CD8-positive, alpha-beta memory T cell (primary cell): ENCODE results near the gene CAT. TPM values are rescaled to one million over a fixed set of nuclear protein-coding genes. Genes with fewer than 3 reads are reported as not detected.
A peak's percentile ranks its signal among the peaks of the same experiment; 100 is the strongest.

ENCODE experiments used
- CTCF ChIA-PET: fragments of 350-600 bp; sonication (Branson Sonifier 250); formaldehyde crosslinking; loops from one replicate; lab custom pipeline; 2021; ENCODE audit warnings: antibody characterized with exemption; lab: Charles Lee
- POLR2A ChIA-PET: fragments of 350-600 bp; sonication (Branson Sonifier 250); formaldehyde crosslinking; loops from one replicate; lab custom pipeline; 2021; ENCODE audit warnings: antibody characterized with exemption; lab: Charles Lee
- DNase-seq, 5 donors: peaks; one replicate each; pipeline versions ENCODE4 v3.0.0 to v3.0.0-alpha.2; 2020 to 2022; ENCODE audit warnings: mixed read lengths in 1 of 5
- H3K27ac ChIP-seq: one replicate; pipeline ENCODE4 v1.7.0; 2013; ENCODE audit warnings: low read depth, mild to moderate bottlenecking, low read length, moderate library complexity
- H3K27me3 ChIP-seq: 2 replicates; pipeline ENCODE4 v1.7.0; 2013; ENCODE audit warnings: low read length, mild to moderate bottlenecking; ENCODE audit not compliant: insufficient read depth, poor library complexity, severe bottlenecking
- H3K36me3 ChIP-seq: 2 replicates; pipeline ENCODE4 v1.7.0; 2013; ENCODE audit warnings: mild to moderate bottlenecking, low read length, moderate library complexity; ENCODE audit not compliant: insufficient read depth
- H3K4me1 ChIP-seq: 2 replicates; pipeline ENCODE4 v1.7.0; 2013; ENCODE audit warnings: mild to moderate bottlenecking, low read length, moderate library complexity; ENCODE audit not compliant: insufficient read depth
- H3K4me3 ChIP-seq: 2 replicates; pipeline ENCODE4 v1.7.0; 2013; ENCODE audit warnings: mild to moderate bottlenecking, low read length
- H3K9me3 ChIP-seq: 2 replicates; pipeline ENCODE4 v1.7.0; 2013; ENCODE audit warnings: mild to moderate bottlenecking, low read length
- H3K27ac Mint-ChIP-seq, 8 donors: one replicate each; pipeline ENCODE4 v1.8.0; 2020 to 2021; ENCODE audit warnings: mixed read lengths in 8 of 8, mild to moderate bottlenecking in 6 of 8, inconsistent platforms in 3 of 8, moderate library complexity in 3 of 8
- H3K27me3 Mint-ChIP-seq, 2 donors: one replicate each; pipeline ENCODE4 v1.8.0; 2020 to 2021; ENCODE audit warnings: mixed read lengths in 2 of 2, mild to moderate bottlenecking in 1 of 2, moderate library complexity in 1 of 2
- H3K36me3 Mint-ChIP-seq, 3 donors: one replicate each; pipeline ENCODE4 v1.8.0; 2020 to 2021; ENCODE audit warnings: mixed read lengths in 3 of 3, inconsistent platforms in 1 of 3, mild to moderate bottlenecking in 1 of 3
- H3K4me1 Mint-ChIP-seq, 3 donors: one replicate each; pipeline ENCODE4 v1.8.0; 2020 to 2021; ENCODE audit warnings: mixed read lengths in 3 of 3, inconsistent platforms in 1 of 3, mild to moderate bottlenecking in 1 of 3
- H3K4me3 Mint-ChIP-seq, 7 donors: one replicate each; pipeline ENCODE4 v1.8.0; 2020 to 2021; ENCODE audit warnings: mixed read lengths in 7 of 7, mild to moderate bottlenecking in 6 of 7, moderate library complexity in 4 of 7, inconsistent platforms in 2 of 7
- H3K9me3 Mint-ChIP-seq, 5 donors: one replicate each; pipeline ENCODE4 v1.8.0; 2020 to 2022; ENCODE audit warnings: mixed read lengths in 5 of 5, mild to moderate bottlenecking in 3 of 5, moderate library complexity in 2 of 5, inconsistent platforms in 1 of 5
- polyA plus RNA-seq: library from polyadenylated mRNA; unstranded; fragments of 300-500 nt; fragmentation: Illumina TruSeq; gene quantifications from one replicate; pipeline ENCODE4 v1.2.3, GENCODE V29; 2021
- total RNA-seq, 2 experiments: library from RNA; stranded (reverse); gene quantifications; one replicate each; pipeline ENCODE4 v1.2.3, GENCODE V29; 2021

Gene CAT
- total and polyA plus RNA-seq, 3 experiments from 2014 or later: 21.8 to 80.4 (median 23.4) TPM

- Mint-ChIP-seq H3K4me1 (no peaks in the 10 kb centered on the region), H3K4me3 (no peak overlapping the region), H3K36me3 (no peaks in the 10 kb centered on the region), H3K9me3 (no peaks in the 10 kb centered on the region), H3K27ac (no peak overlapping the region), H3K27me3 (peaks cover 2 to 12% of the 10 kb centered on the region in 2 donors)
- no peaks in the 10 kb centered on the region for H3K9me3 ChIP-seq
- CTCF ChIA-PET: no interaction called here
- no peaks in the 10 kb centered on the region for H3K27me3 ChIP-seq
- H3K27ac ChIP-seq: no peak overlapping the region
- H3K4me1 ChIP-seq: no peaks in the 10 kb centered on the region
- no peaks in the 10 kb centered on the region for H3K36me3 ChIP-seq
- H3K4me3 ChIP-seq: no peak overlapping the region
- no peak for DNase-seq
- POLR2A ChIA-PET: no interaction called here
Measured at GRCh38 chr11:34480314-34480713, 41.6 kb downstream of the CAT start.

GRCh38 chr11:34481307-34481706 is 42.6 kb downstream of the CAT start:
- no peaks in the 10 kb centered on the region for H3K36me3 Mint-ChIP-seq
- H3K4me3 Mint-ChIP-seq: no peak overlapping the region
- H3K27ac Mint-ChIP-seq: no peak overlapping the region
- H3K36me3 ChIP-seq: no peaks in the 10 kb centered on the region
- H3K4me3 ChIP-seq: no peak overlapping the region
- no peaks in the 10 kb centered on the region for H3K4me1 Mint-ChIP-seq
- H3K27me3 Mint-ChIP-seq: peaks cover 2 to 14% of the 10 kb centered on the region in 2 donors
- no peaks in the 10 kb centered on the region for H3K4me1 ChIP-seq
- no peaks in the 10 kb centered on the region for H3K27me3 ChIP-seq
- no peak overlapping the region for H3K27ac ChIP-seq
- CTCF ChIA-PET: no interaction called here
- DNase-seq: no peak
- H3K9me3 ChIP-seq: no peaks in the 10 kb centered on the region
- H3K9me3 Mint-ChIP-seq: no peaks in the 10 kb centered on the region
- POLR2A ChIA-PET: no interaction called here

GRCh38 chr11:34483106-34483874 is 44.6 kb downstream of the CAT start:
- Mint-ChIP-seq H3K27me3 (peaks cover 3 to 14% of the 10 kb centered on the region in 2 donors), H3K9me3 (no peaks in the 10 kb centered on the region), H3K4me1 (no peaks in the 10 kb centered on the region), H3K27ac (no peak overlapping the region), H3K4me3 (no peak overlapping the region), H3K36me3 (no peaks in the 10 kb centered on the region)
- DNase-seq: no peak
- no peaks in the 10 kb centered on the region for H3K4me1 ChIP-seq
- CTCF ChIA-PET: no interaction called here
- H3K36me3 ChIP-seq: no peaks in the 10 kb centered on the region
- no peak overlapping the region for H3K4me3 ChIP-seq
- no peak overlapping the region for H3K27ac ChIP-seq
- POLR2A ChIA-PET: no interaction called here
- no peaks in the 10 kb centered on the region for H3K9me3 ChIP-seq
- H3K27me3 ChIP-seq: no peaks in the 10 kb centered on the region

GRCh38 chr11:34487430-34487829 is 48.7 kb downstream of the CAT start:
- ChIA-PET CTCF (no interaction called here), POLR2A (no interaction called here)
- no peaks in the 10 kb centered on the region for H3K36me3 ChIP-seq
- Mint-ChIP-seq H3K27me3 (peaks cover 3 to 9% of the 10 kb centered on the region in 2 donors), H3K4me3 (no peak overlapping the region), H3K4me1 (no peaks in the 10 kb centered on the region), H3K27ac (no peak overlapping the region), H3K9me3 (no peaks in the 10 kb centered on the region), H3K36me3 (no peaks in the 10 kb centered on the region)
- DNase-seq: no peak
- H3K27me3 ChIP-seq: no peaks in the 10 kb centered on the region
- no peaks in the 10 kb centered on the region for H3K4me1 ChIP-seq
- no peaks in the 10 kb centered on the region for H3K9me3 ChIP-seq
- H3K27ac ChIP-seq: no peak overlapping the region
- no peak overlapping the region for H3K4me3 ChIP-seq

- Histone ChIP-seq H3K27me3 (no peaks in the 10 kb centered on the region), H3K27ac (no peak overlapping the region), H3K4me3 (no peak overlapping the region), H3K36me3 (no peaks in the 10 kb centered on the region), H3K4me1 (no peaks in the 10 kb centered on the region), H3K9me3 (no peaks in the 10 kb centered on the region)
- Mint-ChIP-seq H3K27ac (peak overlapping the region in 1 of 8 donors; percentile 70), H3K4me3 (no peak overlapping the region), H3K9me3 (no peaks in the 10 kb centered on the region), H3K4me1 (no peaks in the 10 kb centered on the region), H3K36me3 (no peaks in the 10 kb centered on the region), H3K27me3 (peaks cover 5% of the 10 kb centered on the region in 2 donors)
- DNase-seq: no peak
- POLR2A ChIA-PET: no interaction called here
- CTCF ChIA-PET: no interaction called here
Measured at GRCh38 chr11:34488855-34489557, 50.3 kb downstream of the CAT start.

- Mint-ChIP-seq H3K27me3 (peaks cover 5 to 6% of the 10 kb centered on the region in 2 donors), H3K4me3 (no peak overlapping the region), H3K27ac (no peak overlapping the region), H3K4me1 (no peaks in the 10 kb centered on the region), H3K36me3 (no peaks in the 10 kb centered on the region), H3K9me3 (no peaks in the 10 kb centered on the region)
- Histone ChIP-seq H3K9me3 (no peaks in the 10 kb centered on the region), H3K27ac (no peak overlapping the region), H3K4me3 (no peak overlapping the region), H3K27me3 (no peaks in the 10 kb centered on the region), H3K36me3 (no peaks in the 10 kb centered on the region), H3K4me1 (no peaks in the 10 kb centered on the region)
- no peak for DNase-seq
- POLR2A ChIA-PET: no interaction called here
- CTCF ChIA-PET: interaction anchor here (0.9 kb wide), 1 partner anchor 10 kb away, joined by 4 read pairs; no protein-coding TSS in a partner anchor
Measured at GRCh38 chr11:34490304-34490703, 51.6 kb downstream of the CAT start.

GRCh38 chr11:34492806-34493414 is 54.2 kb downstream of the CAT start:
- CTCF ChIA-PET: interaction anchor here (0.8 to 2.3 kb wide), 8 partner anchors 10 to 685 kb away, joined by 3 to 8 read pairs (median 3); partner anchors contain the start of gene ELF5
- peak in 2 of 5 donors; percentile 1 to 10 for DNase-seq
- H3K27ac ChIP-seq: no peak overlapping the region
- H3K4me1 Mint-ChIP-seq: no peaks in the 10 kb centered on the region
- H3K27ac Mint-ChIP-seq: no peak overlapping the region
- H3K36me3 Mint-ChIP-seq: no peaks in the 10 kb centered on the region
- H3K4me3 Mint-ChIP-seq: no peak overlapping the region
- H3K4me1 ChIP-seq: no peaks in the 10 kb centered on the region
- H3K27me3 Mint-ChIP-seq: peaks cover 4% of the 10 kb centered on the region in 2 donors
- H3K36me3 ChIP-seq: no peaks in the 10 kb centered on the region
- no peaks in the 10 kb centered on the region for H3K9me3 Mint-ChIP-seq
- no peaks in the 10 kb centered on the region for H3K9me3 ChIP-seq
- POLR2A ChIA-PET: no interaction called here
- H3K27me3 ChIP-seq: no peaks in the 10 kb centered on the region
- no peak overlapping the region for H3K4me3 ChIP-seq

GRCh38 chr11:34493468-34493867 is 54.7 kb downstream of the CAT start:
- H3K27me3 Mint-ChIP-seq: peaks cover 4 to 6% of the 10 kb centered on the region in 2 donors
- H3K27ac Mint-ChIP-seq: no peak overlapping the region
- Histone ChIP-seq H3K9me3 (no peaks in the 10 kb centered on the region), H3K27me3 (no peaks in the 10 kb centered on the region), H3K4me3 (no peak overlapping the region), H3K36me3 (no peaks in the 10 kb centered on the region), H3K4me1 (no peaks in the 10 kb centered on the region), H3K27ac (no peak overlapping the region)
- no peaks in the 10 kb centered on the region for H3K36me3 Mint-ChIP-seq
- no peaks in the 10 kb centered on the region for H3K9me3 Mint-ChIP-seq
- DNase-seq: no peak
- ChIA-PET POLR2A (no interaction called here), CTCF (interaction anchor here (1.4 to 2.3 kb wide), 3 partner anchors 20 to 686 kb away, joined by 3 to 8 read pairs (median 7); partner anchors contain the start of gene ELF5)
- H3K4me3 Mint-ChIP-seq: no peak overlapping the region
- H3K4me1 Mint-ChIP-seq: no peaks in the 10 kb centered on the region
